NCI-H774 (cell line): ENCODE results near the gene ATP6V0B.

Source experiments
- DNase-seq: peaks from one replicate; lab custom pipeline; 2025; lab: John Stamatoyannopoulos, UW

Gene ATP6V0B

DNA sequence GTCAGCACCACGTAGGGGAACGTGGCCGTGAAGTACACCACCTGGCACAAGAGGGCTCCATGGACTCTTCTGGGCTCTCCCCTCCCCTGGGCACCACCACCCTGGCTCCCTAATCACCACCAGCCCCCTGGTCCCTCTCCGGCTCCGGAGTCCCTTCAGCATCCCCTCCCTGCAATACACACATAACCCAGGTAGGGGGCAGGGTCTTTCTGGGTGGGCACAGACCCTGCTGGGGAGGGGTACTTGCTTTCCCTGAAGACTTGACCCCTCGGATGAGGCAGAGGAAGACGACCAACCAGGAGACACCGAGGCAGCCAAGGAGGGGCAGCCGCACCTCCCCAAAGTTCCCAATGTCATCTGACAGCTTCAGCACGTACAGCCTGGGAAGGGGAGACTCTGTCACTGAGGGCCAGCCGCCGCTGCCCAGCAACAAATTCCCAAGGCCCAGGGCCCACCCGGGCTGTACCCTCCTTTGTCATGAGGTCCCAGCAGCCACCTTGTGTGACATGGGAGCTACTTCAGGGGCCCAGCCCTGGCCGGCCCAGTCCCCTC lies 27.9 kb downstream of the ATP6V0B start:
- DNase-seq: no peak

DNA sequence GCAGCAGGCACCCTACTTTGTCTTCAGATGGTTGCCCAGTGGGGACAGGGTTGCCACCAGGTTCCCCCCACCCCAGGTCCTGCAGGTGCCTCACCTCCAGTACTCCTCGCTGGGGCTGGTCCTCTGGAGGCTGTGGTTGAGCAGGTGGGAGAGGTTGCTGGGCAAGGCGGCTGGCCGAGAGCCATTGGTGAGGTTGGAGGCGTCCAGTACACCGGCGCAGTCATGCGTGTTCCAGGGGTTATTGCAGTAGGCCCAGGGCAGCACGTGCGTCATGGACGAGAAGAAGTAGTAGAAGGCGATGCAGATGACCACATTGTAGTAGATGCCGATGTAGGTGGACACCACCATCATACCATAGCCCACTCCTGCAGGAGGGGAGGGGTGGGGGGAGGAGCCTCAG lies 33.5 kb downstream of the ATP6V0B start:
- no peak for DNase-seq

DNA sequence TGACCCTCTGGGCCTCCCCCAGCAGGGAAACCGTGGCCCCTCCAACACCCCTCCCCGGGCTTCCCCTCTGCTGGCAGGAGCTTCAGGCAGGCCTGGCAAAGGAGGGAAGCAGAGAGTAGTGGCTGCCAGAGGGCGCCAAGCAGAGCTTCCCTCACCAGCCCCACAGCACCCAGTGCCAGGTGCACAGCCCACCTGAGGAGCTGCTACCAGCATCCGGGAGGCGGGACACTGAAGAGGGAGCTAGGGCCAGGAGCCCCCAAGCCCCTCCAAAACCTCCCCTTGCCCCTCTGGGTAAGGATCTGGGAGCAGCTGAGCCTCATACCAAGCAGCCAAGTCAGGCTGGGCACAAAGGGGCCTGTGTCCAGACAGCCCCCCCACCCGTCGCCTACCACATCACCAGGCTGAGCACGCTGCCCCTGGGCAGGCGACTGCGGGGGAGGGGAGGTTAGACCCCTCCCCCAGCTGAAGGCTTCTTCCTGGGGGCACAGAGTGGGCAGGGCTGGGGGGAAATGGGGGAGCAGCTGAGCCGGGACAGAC lies 36.2 kb downstream of the ATP6V0B start:
- DNase-seq: no peak

DNA sequence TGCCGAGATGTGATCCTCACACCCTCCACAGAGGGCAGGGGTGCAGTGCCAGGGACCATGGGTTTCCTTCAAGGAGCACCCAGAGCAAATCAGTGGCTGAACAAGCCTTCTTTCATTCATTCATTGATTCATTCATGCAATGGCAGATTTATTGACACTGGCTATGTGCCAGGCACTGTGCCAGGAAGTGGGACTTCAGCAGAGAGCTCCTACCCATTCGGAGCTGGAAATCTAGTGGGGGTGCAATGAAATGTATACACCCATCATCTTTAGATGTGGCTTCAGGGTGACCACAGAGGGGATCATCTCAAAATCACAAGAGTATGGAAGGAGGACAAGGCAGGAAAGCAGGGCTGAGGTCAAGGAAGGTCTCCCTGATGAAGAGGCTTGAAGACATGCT lies 37.6 kb downstream of the ATP6V0B start:
- DNase-seq: peak; percentile 42

DNA sequence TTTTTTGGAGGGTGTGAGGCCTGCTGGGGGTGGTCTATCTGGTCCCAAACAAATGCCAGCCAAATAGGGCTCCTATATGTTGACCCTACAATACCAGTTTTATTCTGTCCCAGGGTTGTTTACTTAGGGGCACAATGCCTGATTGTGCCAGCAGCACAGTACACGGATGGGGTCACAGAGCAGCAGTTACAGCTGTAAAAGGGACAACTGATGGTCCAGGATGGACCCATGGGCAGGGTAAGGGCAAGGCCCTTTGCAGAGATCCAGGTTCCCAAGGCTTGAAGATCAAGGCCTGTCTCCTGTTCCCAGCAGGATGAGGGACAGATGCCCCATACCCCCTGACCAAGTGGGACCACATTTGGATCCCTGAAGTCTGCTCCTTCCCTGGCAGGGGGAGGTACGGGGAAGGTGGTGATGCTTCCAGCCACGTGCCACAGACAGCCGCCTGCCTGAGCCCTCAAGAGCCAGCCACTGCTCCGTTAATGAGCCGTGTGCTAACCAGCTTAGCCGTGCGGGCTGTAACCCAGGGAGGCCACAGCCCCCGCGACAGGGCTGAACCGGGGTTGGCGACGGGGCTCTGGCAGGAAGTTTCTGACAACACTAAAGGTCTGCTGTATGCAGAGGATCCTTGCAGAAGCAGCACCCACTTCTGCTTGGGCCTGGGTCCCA lies 38.3 kb downstream of the ATP6V0B start:
- no peak for DNase-seq

DNA sequence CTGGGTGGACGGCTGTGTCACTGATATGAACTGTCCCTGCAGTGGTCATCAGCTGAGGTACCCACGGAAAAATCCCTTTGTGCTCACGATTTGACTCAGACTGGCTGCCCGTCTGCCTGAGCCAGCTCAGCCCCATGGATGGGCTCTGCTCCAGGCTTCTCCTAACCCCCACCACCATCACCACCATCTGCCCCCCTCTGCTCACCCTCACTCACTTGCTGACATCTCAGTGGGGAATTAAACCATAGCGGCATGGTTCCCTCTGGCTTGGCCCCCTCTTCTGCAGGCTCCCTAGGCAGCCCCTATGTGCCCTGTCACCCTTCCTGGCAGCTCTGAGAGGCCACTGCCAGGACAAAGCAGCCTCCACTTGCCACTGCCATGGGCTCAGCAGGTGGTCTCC lies 39.2 kb downstream of the ATP6V0B start:
- DNase-seq: no peak

DNA sequence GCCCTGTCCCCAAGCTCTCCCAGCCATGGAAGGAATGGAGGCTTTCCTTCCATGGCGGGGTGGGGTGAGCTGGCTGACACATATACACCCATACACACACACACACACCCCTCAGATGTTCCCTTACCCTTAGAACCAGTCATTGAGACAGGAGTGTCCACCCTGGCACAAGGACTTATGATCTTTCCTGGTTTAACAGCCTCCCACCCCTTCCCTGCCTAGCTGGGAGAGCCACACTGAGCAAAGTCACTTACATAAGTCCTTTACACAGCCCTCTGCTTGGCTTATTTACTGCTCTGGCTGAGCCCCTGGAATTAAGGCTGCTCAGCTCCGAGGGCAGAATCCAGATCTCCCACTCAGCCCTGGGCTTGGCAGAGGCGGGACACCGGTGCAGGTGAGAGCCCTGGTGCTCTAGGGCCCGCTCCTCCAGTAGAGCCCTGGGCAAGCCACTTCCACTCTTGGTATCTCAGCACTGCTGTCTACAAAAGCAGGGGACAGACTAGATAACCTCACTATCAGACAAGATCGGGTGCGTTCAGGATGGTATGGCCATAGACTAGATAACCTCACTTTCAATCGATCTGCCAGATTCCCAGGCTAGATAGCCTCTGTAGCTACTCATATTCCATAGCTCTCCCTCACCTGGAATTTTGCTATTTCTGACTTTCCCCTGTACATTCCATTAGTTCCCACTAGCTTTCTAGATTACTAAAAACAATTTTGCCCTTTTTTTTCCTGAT lies 39.8 kb downstream of the ATP6V0B start:
- no peak for DNase-seq

DNA sequence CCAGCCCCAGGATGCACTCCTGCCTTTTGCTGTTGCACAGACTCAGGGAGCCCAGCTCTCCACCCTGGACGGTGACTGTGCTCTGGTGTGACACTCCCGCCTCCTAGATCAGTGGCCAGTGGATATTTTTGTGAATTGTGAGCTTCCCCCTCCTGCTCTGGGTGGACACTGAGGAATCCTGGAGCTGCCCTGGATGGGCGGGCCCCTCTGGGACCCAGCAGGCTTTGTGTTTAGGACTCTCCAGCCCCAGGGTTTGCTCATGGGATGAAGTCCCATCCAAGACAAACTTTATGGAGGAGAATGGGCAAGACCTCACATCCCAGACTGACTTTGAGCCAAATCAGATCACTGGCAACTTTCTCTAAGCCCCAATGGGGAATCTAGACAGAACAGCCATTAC lies 40.4 kb downstream of the ATP6V0B start:
- DNase-seq: no peak

DNA sequence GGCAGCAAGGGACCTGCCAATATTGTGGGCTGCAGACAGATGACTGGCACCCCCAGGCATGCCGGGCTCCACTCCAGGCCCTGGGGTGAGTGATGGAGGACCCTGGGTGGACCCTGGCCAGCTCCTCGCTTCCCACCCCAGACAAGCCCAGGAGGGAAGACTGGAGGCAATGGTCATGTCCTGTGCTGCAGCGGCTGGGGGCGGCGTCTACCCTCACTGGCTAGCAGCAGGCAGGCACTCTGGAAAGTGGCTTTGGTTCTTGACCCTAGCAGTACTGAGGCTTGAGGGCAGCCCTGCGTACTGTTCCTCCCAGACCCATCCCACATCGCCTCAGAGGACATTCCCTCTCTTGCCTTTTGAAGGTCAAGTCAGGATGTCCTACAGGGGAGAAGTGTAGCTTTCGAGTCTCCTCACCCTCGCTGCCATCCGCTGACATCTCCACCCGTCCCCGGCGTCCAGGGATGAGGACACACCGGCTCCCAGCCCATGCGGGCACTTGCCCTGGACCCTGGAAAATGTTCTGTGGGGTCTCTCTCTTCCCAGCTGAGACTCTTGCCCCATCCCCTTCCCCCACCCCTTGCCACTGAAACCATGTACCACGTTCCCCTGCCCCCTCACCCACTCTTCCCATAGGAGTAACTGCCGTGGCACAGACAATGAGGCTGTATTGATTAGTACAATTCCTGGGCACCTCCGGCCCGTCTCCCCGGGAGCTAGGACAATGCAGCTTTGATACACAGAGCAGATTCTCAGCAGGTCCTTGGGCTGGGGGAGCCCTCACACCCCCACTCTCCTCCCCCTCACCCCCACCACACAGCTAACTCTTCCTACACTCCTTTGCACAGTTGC lies 41.5 kb downstream of the ATP6V0B start:
- DNase-seq: no peak

DNA sequence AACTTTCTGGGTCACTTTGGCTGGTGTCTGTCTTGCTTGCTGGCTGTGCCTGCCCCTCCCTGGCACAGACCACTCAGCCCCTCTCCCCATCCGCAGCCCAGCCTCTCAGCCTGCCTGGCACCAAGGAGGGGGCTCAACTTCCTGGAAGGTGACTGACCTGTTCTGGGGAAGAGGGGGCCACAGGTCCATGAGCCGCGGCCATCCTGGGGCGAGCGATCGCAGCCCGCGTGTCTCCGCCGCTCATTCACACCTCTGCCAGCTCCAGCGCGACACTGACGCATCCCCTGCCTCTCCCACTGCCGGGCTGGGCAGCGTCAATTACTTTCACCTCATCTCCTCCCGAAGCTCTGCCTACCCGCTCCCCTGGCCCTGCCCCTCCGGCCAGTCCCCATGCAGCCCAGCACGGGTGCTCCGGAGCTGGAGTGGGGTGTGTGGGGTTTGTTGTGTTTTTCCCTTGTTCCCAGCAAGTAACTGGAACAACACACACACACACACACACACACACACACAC lies 42.2 kb downstream of the ATP6V0B start:
- no peak for DNase-seq

DNA sequence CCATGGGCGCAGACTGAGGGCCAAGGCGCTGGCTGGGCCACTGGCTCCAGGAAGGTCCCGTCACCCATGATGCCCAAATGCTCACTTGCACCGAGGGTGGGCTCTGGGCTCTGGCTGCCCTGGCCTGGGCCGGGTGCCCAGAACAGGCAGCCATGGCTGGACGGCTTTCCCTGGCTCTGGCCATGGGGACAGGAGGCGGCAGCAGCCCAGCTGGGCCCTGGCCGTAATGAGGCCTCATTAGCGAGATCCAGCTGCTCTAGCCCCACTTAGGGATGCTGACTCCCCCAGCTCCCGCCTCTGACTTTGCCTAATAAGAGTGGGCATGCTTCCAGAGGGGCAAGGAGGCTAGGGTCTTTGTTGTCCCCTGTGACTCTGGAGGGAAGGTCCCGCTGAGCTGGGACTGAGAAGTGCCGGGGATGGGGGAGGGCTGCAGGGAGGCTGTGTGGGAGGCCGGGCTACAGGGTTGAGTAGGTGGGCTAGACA lies 44.7 kb downstream of the ATP6V0B start:
- DNase-seq: no peak

DNA sequence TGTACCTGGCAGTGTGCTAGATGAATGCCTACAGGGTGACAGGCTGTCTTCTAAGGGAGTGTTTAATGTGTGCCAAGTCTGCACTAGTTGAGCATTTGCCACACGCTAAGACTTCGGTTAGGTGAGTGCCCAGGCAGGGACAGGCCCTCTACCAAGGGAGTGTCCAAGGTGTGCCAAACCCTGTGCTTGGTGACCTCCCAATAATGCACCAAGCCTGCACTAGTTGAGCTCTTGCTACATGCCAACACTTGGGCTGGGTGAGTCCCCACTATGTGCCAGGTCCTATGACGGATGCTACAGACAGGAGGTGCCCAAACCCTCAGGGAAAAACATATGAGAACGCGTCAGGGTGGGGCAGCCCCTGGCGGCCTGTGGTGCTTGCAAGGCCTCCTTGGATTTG lies 45.7 kb downstream of the ATP6V0B start:
- no peak for DNase-seq

DNA sequence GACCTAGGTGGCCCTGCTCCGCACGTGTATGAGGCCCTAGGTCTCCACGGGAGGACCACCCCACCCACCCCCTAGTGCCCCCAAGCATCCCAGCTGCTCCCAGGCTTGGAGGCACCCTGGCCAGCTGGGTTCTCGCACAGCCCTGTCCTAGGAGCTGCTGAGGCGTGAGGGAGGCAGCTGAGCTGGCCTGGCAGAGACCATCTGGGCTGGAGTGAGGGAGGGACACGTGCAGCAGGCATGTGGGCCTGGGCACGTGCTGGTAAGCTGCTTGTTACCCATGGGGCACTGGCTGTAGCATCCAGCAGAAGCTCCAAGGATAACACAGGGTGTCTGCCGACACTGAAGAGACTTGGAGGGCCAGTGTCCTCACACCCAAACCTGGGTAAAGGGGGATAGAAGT lies 46.4 kb downstream of the ATP6V0B start:
- no peak for DNase-seq

DNA sequence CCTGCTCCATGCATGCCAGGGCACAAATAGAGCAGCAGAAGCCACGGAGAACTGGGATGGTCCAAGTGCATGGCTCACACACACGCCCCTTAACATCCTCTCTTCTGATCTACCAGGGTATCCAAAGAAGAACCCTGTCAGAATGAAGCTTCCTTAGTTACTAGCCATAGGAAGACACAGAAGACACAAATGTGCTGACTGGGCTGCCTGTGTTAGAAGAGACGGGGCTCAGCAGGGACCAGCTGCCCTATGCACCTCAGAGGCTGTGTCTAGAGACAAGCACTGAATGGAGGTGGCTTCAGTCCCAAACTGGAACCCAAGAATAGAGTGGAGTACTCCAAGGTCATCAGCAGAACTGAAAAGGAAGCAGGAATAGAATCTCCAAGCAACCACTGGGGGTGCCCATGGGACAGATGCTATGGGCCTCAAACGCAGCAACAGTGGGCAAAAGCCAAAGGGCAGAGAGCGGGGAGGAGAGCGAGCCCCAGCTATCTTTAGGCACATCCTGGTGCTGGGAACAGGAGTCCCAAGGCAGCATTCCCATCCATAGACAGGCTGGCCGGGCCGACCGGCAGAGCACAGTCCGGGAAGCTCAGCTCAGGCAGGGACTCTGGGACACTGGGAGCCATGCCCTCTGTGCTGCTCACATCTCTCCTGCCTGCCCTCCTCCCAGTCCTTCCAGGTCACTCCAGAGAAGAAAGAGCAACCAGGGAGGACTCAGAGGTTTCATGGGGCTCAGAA lies 47.0 kb downstream of the ATP6V0B start:
- no peak for DNase-seq

DNA sequence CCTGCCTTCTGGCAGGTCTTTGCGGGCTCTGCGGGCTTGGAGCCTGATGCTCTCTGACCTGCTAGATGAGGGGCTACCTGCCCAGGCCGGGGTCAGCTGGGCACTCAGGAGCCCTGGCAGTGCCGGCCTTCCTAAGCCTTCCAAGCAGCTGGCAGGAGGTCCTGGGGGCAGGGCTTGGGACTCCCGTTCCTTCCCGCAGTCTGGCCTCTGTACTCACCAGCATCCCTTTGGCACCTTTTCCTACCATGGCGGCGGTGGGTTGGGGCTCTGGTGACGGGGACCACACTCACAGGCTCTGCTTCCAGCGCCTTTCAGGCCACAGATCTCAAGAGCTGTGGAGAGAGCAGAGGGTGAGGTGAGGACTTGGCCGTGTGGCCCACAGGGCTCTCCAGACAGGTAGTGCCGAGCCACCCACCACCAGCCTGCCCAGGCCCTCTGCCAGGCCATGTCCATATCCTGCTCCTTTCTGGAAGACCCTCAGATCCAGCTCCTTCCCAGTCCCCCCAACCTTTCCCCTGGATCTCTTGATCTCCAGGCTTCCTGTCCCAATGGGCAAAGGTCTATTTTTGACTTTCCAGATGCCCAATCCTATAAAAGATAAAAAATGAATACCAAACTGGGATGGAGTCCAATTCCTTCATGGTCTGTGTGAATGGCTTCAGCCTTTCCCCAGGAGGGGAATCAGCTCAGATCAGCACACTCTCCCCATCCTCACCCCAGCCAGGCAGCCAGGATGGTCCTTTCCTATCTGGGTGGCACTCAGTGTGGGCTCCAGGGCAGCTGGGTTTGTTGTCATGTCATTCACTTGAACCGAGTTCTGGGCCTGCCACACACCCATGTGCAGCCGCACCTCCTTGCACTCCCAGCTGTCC lies 49.5 kb downstream of the ATP6V0B start:
- no peak for DNase-seq

DNA sequence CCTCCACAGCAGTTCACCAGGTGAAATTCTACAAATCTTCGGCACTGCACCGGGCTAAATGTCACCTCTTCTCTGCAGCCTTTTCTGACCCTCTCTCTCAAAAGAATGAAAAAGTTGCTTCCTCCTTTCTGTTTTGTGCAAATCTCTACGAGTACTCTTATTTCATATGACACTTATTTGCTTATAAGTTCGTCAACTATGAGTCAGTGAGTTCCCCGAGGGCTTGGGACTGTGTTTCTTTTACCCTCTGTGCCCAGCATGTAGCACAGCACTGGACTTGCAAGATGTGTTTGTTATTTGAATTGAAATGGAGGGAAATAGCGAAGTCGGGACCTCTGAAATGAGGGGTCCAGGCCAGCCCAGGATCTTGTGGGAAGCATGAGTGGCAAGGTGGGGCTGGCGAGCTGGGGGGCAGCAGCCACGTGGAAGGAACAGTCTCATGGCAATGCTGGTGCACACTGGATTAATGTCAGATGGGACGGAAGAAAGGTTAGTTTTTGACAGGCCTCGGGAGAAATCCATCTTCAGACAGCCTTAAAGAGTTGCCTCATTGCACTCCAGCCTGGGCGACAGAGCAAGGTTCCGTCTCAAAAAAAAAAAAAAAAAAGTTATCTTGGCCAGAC lies 50.3 kb downstream of the ATP6V0B start:
- DNase-seq: no peak

DNA sequence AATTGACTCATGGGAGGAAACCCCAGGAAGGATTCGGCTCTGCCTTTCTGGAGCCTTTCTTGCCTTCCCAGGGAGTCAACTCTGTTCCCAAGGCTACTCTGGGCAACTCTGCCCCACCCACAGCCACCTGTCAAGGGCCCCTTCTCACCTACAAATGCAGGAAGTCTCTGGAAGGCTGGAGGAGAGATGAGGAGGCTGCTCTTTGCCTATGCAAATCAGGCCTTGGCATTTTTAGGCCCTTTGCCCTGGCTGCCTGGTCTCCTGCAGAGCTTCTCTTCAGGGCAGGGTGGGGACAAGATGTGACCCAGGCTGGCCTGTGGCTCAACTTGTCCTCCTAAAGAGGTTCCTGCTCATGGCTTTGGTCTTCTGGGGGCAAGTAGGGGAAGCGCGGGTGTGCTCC lies 51.1 kb downstream of the ATP6V0B start:
- DNase-seq: no peak

DNA sequence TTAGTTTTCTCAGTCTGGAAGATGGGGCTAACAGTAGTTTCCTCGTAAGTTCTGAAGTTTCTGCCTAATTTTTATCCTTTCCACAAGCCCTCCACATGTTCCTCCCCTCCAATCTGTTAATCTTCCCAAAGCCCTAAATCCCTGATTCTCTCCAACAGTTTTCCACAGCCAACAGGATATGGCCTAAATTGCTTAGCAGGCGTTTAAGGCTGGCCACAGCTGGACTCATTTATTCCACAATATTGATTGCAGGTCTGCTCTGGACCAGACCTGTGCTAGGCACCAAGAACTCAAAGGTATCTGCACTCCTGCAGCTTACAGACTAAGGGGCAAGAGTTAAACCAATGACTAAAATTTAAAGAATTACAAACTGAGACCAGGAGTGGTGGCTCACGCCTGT lies 52.6 kb downstream of the ATP6V0B start:
- no peak for DNase-seq
